Measurements from ENCODE around the gene CARHSP1. TPM values are rescaled to one million over a fixed set of nuclear protein-coding genes. Genes with fewer than 3 reads are reported as not detected.

Gene CARHSP1
- total RNA-seq, 4 donors from 2014 or later: 89.3 to 135 (median 124) TPM

- TF ChIP-seq CTCF (IDR thresholded peaks at IDR 0.05): no peak
- ATAC-seq (ENCODE audit: low FRiP score): no peak
- no peak for DNase-seq (ENCODE audit: low spot score)
These were observed 24.6 kb upstream of the CARHSP1 start for GRCh38 chr16:8893426-8893825.

- no peak for TF ChIP-seq CTCF (IDR thresholded peaks at IDR 0.05)
- no peak for ATAC-seq (ENCODE audit: low FRiP score)
- DNase-seq (ENCODE audit: low spot score): no peak
These were observed 23.3 kb upstream of the CARHSP1 start for GRCh38 chr16:8892101-8892575.

GRCh38 chr16:8890549-8890921 lies 21.7 kb upstream of the CARHSP1 start:
- ATAC-seq (ENCODE audit: low FRiP score) (no peak), DNase-seq (ENCODE audit: low spot score) (no peak)
- no peak for TF ChIP-seq CTCF (IDR thresholded peaks at IDR 0.05)

GRCh38 chr16:8889893-8890548 lies 21.2 kb upstream of the CARHSP1 start:
- ATAC-seq (ENCODE audit: low FRiP score) (no peak), DNase-seq (ENCODE audit: low spot score) (no peak)
- TF ChIP-seq CTCF (IDR thresholded peaks at IDR 0.05): no peak

- no peak for ATAC-seq (ENCODE audit: low FRiP score)
- no peak for DNase-seq (ENCODE audit: low spot score)
- TF ChIP-seq CTCF (IDR thresholded peaks at IDR 0.05): no peak
These were observed 20.4 kb upstream of the CARHSP1 start for GRCh38 chr16:8888951-8889892.

GRCh38 chr16:8887952-8888560 lies 19.2 kb upstream of the CARHSP1 start:
- ATAC-seq (ENCODE audit: low FRiP score) (no peak), DNase-seq (ENCODE audit: low spot score) (no peak)
- TF ChIP-seq CTCF (IDR thresholded peaks at IDR 0.05): no peak

All from omental fat pad (tissue), 4 donors.